Measurements from ENCODE around the gene PLAC1. TPM values are rescaled to one million over a fixed set of nuclear protein-coding genes. Genes with fewer than 3 reads are reported as not detected.

Gene PLAC1
- total RNA-seq, 1 experiment from 2014 or later: 2.7 TPM

DNA sequence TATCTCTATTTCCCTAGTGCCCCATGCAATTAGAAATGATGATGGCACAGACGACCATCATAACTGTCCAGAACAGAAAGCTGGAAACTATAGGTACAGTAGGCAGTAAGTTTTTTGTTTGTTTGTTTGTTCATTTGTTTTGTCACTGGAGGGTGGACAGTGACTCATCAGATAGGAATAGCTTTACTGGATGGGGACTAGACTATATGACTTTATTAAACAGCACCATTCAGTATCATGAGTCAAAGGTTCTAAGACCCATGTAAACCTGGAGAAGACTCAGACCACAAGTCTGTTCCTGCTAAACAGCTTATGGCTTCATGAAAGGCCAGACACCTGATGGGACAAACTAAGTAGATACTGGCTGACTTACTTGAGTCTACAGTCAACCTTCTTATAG is 38.4 kb downstream of the PLAC1 start:
- no peak overlapping the region for H3K4me3 Mint-ChIP-seq (ENCODE audit: unreplicated experiment)
- H3K27me3 ChIP-seq (replicated peaks; ENCODE audit: control insufficient read depth, insufficient read depth, low read length): no peaks in the 10 kb centered on the region
- intact Hi-C loops (cut with micrococcal nuclease; ENCODE audit: unreplicated experiment): no loop called here
- peaks cover 11% of the 10 kb centered on the region for H3K4me1 ChIP-seq
- DNase-seq: no peak
- no peaks in the 10 kb centered on the region for H3K9me3 Mint-ChIP-seq (ENCODE audit: unreplicated experiment)
- ChIA-PET CTCF (no interaction called here), POLR2A (no interaction called here)
- H3K4me1 Mint-ChIP-seq (ENCODE audit: low read depth, unreplicated experiment): no peaks in the 10 kb centered on the region
- no TSS peak for BruUV-seq (replicated peaks)
- TF ChIP-seq, protein P1, sequence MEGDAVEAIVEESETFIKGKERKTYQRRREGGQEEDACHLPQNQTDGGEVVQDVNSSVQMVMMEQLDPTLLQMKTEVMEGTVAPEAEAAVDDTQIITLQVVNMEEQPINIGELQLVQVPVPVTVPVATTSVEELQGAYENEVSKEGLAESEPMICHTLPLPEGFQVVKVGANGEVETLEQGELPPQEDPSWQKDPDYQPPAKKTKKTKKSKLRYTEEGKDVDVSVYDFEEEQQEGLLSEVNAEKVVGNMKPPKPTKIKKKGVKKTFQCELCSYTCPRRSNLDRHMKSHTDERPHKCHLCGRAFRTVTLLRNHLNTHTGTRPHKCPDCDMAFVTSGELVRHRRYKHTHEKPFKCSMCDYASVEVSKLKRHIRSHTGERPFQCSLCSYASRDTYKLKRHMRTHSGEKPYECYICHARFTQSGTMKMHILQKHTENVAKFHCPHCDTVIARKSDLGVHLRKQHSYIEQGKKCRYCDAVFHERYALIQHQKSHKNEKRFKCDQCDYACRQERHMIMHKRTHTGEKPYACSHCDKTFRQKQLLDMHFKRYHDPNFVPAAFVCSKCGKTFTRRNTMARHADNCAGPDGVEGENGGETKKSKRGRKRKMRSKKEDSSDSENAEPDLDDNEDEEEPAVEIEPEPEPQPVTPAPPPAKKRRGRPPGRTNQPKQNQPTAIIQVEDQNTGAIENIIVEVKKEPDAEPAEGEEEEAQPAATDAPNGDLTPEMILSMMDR (IDR thresholded peaks at IDR 0.05; ENCODE audit: insufficient read depth in 1 of 2, low read depth in 1 of 2, low read length in 1 of 2, severe bottlenecking in 1 of 2, unreplicated experiment in 1 of 2): no peak
- H3K4me3 ChIP-seq (ENCODE audit: low read depth, low read length): no peak overlapping the region
- no peaks in the 10 kb centered on the region for H3K36me3 ChIP-seq (ENCODE audit: control insufficient read depth, insufficient read depth, low read length)
- H3K27ac Mint-ChIP-seq (ENCODE audit: unreplicated experiment): no peak overlapping the region
- no peaks in the 10 kb centered on the region for H3K27me3 Mint-ChIP-seq (ENCODE audit: insufficient read depth, unreplicated experiment)
- no peaks in the 10 kb centered on the region for H3K36me3 Mint-ChIP-seq (ENCODE audit: insufficient read depth, unreplicated experiment)
- no peaks in the 10 kb centered on the region for H3K9me3 ChIP-seq

GRCh38 chrX:134613396-134613795 is 44.9 kb downstream of the PLAC1 start:
- Mint-ChIP-seq H3K27me3 (ENCODE audit: insufficient read depth, unreplicated experiment) (no peaks in the 10 kb centered on the region), H3K4me1 (ENCODE audit: low read depth, unreplicated experiment) (no peaks in the 10 kb centered on the region), H3K9me3 (ENCODE audit: unreplicated experiment) (no peaks in the 10 kb centered on the region), H3K27ac (ENCODE audit: unreplicated experiment) (no peak overlapping the region), H3K4me3 (ENCODE audit: unreplicated experiment) (no peak overlapping the region), H3K36me3 (ENCODE audit: insufficient read depth, unreplicated experiment) (no peaks in the 10 kb centered on the region)
- CTCF ChIA-PET: no interaction called here
- no peaks in the 10 kb centered on the region for H3K27me3 ChIP-seq (replicated peaks; ENCODE audit: control insufficient read depth, insufficient read depth, low read length)
- no peak for DNase-seq
- no peaks in the 10 kb centered on the region for H3K4me1 ChIP-seq
- POLR2A ChIA-PET: no interaction called here
- TF ChIP-seq, protein P1 (IDR thresholded peaks at IDR 0.05; ENCODE audit: insufficient read depth in 1 of 2, low read depth in 1 of 2, low read length in 1 of 2, severe bottlenecking in 1 of 2, unreplicated experiment in 1 of 2): no peak
- BruUV-seq (replicated peaks): no TSS peak
- H3K4me3 ChIP-seq (ENCODE audit: low read depth, low read length): no peak overlapping the region
- no peaks in the 10 kb centered on the region for H3K9me3 ChIP-seq
- intact Hi-C loops (cut with micrococcal nuclease; ENCODE audit: unreplicated experiment): no loop called here
- H3K36me3 ChIP-seq (ENCODE audit: control insufficient read depth, insufficient read depth, low read length): no peaks in the 10 kb centered on the region

DNA sequence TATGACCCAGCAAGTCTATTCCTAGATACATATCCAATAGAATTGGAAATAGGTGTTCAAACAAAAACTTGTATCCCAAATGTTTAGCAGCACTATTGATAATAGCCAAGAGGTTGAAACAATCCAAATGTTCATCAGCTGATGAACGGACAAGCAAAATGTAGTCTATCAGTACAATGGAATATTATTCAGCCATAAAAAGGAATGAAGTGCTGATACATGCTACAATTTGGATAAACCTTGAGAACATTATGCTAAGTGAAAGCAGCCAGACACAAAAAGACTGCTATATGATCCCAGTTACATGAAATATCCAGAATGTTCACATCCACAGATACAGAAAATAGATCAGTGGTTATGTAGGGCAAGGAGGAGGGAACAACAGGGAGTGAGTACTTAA is 50.1 kb downstream of the PLAC1 start:
- Mint-ChIP-seq H3K9me3 (ENCODE audit: unreplicated experiment) (no peaks in the 10 kb centered on the region), H3K4me1 (ENCODE audit: low read depth, unreplicated experiment) (no peaks in the 10 kb centered on the region), H3K27ac (ENCODE audit: unreplicated experiment) (no peak overlapping the region), H3K27me3 (ENCODE audit: insufficient read depth, unreplicated experiment) (no peaks in the 10 kb centered on the region), H3K36me3 (ENCODE audit: insufficient read depth, unreplicated experiment) (no peaks in the 10 kb centered on the region), H3K4me3 (ENCODE audit: unreplicated experiment) (no peak overlapping the region)
- no peaks in the 10 kb centered on the region for H3K27me3 ChIP-seq (replicated peaks; ENCODE audit: control insufficient read depth, insufficient read depth, low read length)
- H3K36me3 ChIP-seq (ENCODE audit: control insufficient read depth, insufficient read depth, low read length): no peaks in the 10 kb centered on the region
- ChIA-PET CTCF (no interaction called here), POLR2A (no interaction called here)
- TF ChIP-seq, protein P1 (IDR thresholded peaks at IDR 0.05; ENCODE audit: insufficient read depth in 1 of 2, low read depth in 1 of 2, low read length in 1 of 2, severe bottlenecking in 1 of 2, unreplicated experiment in 1 of 2): no peak
- H3K4me1 ChIP-seq: no peaks in the 10 kb centered on the region
- DNase-seq: no peak
- intact Hi-C loops (cut with micrococcal nuclease; ENCODE audit: unreplicated experiment): no loop called here
- no peak overlapping the region for H3K4me3 ChIP-seq (ENCODE audit: low read depth, low read length)
- no TSS peak for BruUV-seq (replicated peaks)
- H3K9me3 ChIP-seq: no peaks in the 10 kb centered on the region

Measured in Caco-2 (cell line).